Measurements from ENCODE around the gene TBC1D26.

DNA sequence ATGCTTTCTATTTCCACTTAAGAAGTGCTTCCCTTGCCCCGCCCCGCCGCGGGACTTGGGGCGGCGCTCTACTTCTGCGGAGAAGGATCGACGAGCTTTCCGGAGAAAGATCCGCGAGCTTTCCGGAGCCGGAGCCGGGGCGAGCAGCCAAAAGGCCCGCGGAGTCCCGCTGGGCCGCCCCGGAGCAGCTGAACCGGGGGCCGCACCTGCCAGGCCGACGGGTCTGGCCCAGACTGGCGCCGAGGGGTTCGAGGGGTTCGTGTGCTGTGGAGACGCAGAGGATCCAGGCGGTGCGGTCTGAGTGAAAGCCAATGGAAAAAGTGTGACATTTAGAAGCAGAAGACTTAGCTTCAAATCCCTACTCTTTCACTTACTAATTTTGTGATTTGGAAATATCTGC, 50.8 kb downstream of the TBC1D26 start:
- TF ChIP-seq POLR2AphosphoS5 (IDR thresholded peaks at IDR 0.05) (no peak), EP300 (IDR thresholded peaks at IDR 0.05; ENCODE audit: low read depth) (no peak)
- TF ChIP-seq, protein P1, sequence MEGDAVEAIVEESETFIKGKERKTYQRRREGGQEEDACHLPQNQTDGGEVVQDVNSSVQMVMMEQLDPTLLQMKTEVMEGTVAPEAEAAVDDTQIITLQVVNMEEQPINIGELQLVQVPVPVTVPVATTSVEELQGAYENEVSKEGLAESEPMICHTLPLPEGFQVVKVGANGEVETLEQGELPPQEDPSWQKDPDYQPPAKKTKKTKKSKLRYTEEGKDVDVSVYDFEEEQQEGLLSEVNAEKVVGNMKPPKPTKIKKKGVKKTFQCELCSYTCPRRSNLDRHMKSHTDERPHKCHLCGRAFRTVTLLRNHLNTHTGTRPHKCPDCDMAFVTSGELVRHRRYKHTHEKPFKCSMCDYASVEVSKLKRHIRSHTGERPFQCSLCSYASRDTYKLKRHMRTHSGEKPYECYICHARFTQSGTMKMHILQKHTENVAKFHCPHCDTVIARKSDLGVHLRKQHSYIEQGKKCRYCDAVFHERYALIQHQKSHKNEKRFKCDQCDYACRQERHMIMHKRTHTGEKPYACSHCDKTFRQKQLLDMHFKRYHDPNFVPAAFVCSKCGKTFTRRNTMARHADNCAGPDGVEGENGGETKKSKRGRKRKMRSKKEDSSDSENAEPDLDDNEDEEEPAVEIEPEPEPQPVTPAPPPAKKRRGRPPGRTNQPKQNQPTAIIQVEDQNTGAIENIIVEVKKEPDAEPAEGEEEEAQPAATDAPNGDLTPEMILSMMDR (IDR thresholded peaks at IDR 0.05): no peak
